GM18909 (cell line): ENCODE data around the gene IL36G.

Experiments used
- ATAC-seq: cut with Tn5 transposase; IDR thresholded peaks from one replicate; pipeline ENCODE4 v1.9.1; 2021; ENCODE audit warnings: mild to moderate bottlenecking; ENCODE audit not compliant: unreplicated experiment, poor library complexity

Gene IL36G

GRCh38 chr2:113014067-113014466 is 36.3 kb downstream of the IL36G start:
- ATAC-seq, result no peak

- ATAC-seq, result no peak
These were observed 37.2 kb downstream of the IL36G start for GRCh38 chr2:113015042-113015441.

- ATAC-seq, result no peak
These were observed 37.8 kb downstream of the IL36G start for GRCh38 chr2:113015655-113016054.

- no peak for ATAC-seq
These were observed 40.7 kb downstream of the IL36G start for GRCh38 chr2:113018509-113018908.

- ATAC-seq, result no peak
These were observed 43.5 kb downstream of the IL36G start for GRCh38 chr2:113021312-113021711.

GRCh38 chr2:113024764-113025163 is 47.0 kb downstream of the IL36G start:
- no peak for ATAC-seq

GRCh38 chr2:113025737-113026136 is 47.9 kb downstream of the IL36G start:
- ATAC-seq, result no peak

GRCh38 chr2:113027691-113028090 is 49.9 kb downstream of the IL36G start:
- ATAC-seq, result no peak

- no peak for ATAC-seq
These were observed 50.3 kb downstream of the IL36G start for GRCh38 chr2:113028112-113028511.

- no peak for ATAC-seq
These were observed 54.9 kb downstream of the IL36G start for GRCh38 chr2:113032737-113033136.

GRCh38 chr2:113034016-113034415 is 56.2 kb downstream of the IL36G start:
- ATAC-seq, result no peak
